ENCODE results near the gene KIAA1671. TPM values are rescaled to one million over a fixed set of nuclear protein-coding genes. Genes with fewer than 3 reads are reported as not detected.
A peak's percentile ranks its signal among the peaks of the same experiment; 100 is the strongest.

The KIAA1671 gene
- total and polyA plus RNA-seq, 2 of the 13 experiments (the other 11 are each of a cell fraction or from before 2014, with no cell fraction given), result 13.5 to 13.6 TPM

DNA sequence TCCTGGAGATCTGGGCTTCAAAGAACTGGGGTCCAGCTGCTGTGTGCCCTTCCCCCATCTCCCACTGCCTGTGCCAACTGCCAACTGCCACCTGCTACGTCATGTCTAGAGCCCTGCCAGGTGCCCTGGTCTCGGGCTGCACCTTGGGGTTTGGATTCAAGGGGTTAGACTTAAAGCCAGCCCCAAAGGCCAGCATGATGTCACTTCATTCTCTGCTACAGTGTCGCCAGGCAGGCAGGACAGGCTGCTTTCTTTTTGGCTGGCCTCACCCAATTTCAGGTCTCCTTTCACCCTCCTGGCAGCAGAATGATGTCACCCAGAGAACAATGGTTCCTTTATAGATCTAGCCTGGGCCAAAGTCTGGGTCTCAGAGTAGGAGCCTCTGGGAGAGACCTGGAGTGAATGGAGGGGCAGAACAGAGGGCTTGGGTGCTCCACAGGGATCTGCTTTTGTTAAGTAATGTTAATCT, 167.6 kb downstream of the KIAA1671 start (continued):
- TF ChIP-seq, protein P1, sequence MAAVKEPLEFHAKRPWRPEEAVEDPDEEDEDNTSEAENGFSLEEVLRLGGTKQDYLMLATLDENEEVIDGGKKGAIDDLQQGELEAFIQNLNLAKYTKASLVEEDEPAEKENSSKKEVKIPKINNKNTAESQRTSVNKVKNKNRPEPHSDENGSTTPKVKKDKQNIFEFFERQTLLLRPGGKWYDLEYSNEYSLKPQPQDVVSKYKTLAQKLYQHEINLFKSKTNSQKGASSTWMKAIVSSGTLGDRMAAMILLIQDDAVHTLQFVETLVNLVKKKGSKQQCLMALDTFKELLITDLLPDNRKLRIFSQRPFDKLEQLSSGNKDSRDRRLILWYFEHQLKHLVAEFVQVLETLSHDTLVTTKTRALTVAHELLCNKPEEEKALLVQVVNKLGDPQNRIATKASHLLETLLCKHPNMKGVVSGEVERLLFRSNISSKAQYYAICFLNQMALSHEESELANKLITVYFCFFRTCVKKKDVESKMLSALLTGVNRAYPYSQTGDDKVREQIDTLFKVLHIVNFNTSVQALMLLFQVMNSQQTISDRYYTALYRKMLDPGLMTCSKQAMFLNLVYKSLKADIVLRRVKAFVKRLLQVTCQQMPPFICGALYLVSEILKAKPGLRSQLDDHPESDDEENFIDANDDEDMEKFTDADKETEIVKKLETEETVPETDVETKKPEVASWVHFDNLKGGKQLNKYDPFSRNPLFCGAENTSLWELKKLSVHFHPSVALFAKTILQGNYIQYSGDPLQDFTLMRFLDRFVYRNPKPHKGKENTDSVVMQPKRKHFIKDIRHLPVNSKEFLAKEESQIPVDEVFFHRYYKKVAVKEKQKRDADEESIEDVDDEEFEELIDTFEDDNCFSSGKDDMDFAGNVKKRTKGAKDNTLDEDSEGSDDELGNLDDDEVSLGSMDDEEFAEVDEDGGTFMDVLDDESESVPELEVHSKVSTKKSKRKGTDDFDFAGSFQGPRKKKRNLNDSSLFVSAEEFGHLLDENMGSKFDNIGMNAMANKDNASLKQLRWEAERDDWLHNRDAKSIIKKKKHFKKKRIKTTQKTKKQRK (IDR thresholded peaks at IDR 0.05; ENCODE audit: low read length), result no peak
- no peak for TF ChIP-seq ZSCAN9 (CRISPR knock-in tag; IDR thresholded peaks at IDR 0.05; ENCODE audit: borderline replicate concordance)
- no peak for TF ChIP-seq NCOR1 (IDR thresholded peaks at IDR 0.05; ENCODE audit: borderline replicate concordance, low read length)
- no peak for TF ChIP-seq ZNF350 (CRISPR knock-in tag; IDR thresholded peaks at IDR 0.05; ENCODE audit: borderline replicate concordance, low read depth)
- TF ChIP-seq HOXA9 (CRISPR knock-in tag; IDR thresholded peaks at IDR 0.05; ENCODE audit: borderline replicate concordance), result no peak
- TF ChIP-seq MXD4 (CRISPR knock-in tag; IDR thresholded peaks at IDR 0.05), result no peak
- no peak for TF ChIP-seq BCL6 (CRISPR knock-in tag; IDR thresholded peaks at IDR 0.05)
- TF ChIP-seq NR3C1 (CRISPR knock-in tag; IDR thresholded peaks at IDR 0.05), result no peak
- TF ChIP-seq KLF11 (CRISPR knock-in tag; IDR thresholded peaks at IDR 0.05), result no peak
- TF ChIP-seq POLR2AphosphoS2 (IDR thresholded peaks at IDR 0.05; ENCODE audit: low read depth, low read length), result no peak
- no peak for TF ChIP-seq ZNF766 (CRISPR knock-in tag; IDR thresholded peaks at IDR 0.05; ENCODE audit: borderline replicate concordance)
- TF ChIP-seq RXRB (CRISPR knock-in tag; IDR thresholded peaks at IDR 0.05; ENCODE audit: borderline replicate concordance), result no peak
- TF ChIP-seq, protein P2, sequence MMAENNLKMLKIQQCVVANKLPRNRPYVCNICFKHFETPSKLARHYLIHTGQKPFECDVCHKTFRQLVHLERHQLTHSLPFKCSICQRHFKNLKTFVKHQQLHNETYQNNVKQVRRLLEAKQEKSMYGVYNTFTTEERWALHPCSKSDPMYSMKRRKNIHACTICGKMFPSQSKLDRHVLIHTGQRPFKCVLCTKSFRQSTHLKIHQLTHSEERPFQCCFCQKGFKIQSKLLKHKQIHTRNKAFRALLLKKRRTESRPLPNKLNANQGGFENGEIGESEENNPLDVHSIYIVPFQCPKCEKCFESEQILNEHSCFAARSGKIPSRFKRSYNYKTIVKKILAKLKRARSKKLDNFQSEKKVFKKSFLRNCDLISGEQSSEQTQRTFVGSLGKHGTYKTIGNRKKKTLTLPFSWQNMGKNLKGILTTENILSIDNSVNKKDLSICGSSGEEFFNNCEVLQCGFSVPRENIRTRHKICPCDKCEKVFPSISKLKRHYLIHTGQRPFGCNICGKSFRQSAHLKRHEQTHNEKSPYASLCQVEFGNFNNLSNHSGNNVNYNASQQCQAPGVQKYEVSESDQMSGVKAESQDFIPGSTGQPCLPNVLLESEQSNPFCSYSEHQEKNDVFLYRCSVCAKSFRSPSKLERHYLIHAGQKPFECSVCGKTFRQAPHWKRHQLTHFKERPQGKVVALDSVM (CRISPR knock-in tag; IDR thresholded peaks at IDR 0.05), result no peak
- no peak for TF ChIP-seq ZMYM4 (CRISPR knock-in tag; IDR thresholded peaks at IDR 0.05)
- no peak for TF ChIP-seq ISL2 (CRISPR knock-in tag; IDR thresholded peaks at IDR 0.05)
- no peak for TF ChIP-seq PRPF4 (IDR thresholded peaks at IDR 0.05; ENCODE audit: low read depth, low read length, poor library complexity, severe bottlenecking)
- no peak for TF ChIP-seq ZBTB7B (CRISPR knock-in tag; IDR thresholded peaks at IDR 0.05)
- TF ChIP-seq ZBTB21 (CRISPR knock-in tag; IDR thresholded peaks at IDR 0.05), result peak; percentile 49; the same call in 1 of the 2 replicates
- TF ChIP-seq CEBPG (CRISPR knock-in tag; IDR thresholded peaks at IDR 0.05), result peak; percentile 17; the same call in 1 of the 2 replicates
- no peak for TF ChIP-seq HHEX (CRISPR knock-in tag; IDR thresholded peaks at IDR 0.05)
- TF ChIP-seq ZNF709 (CRISPR knock-in tag; IDR thresholded peaks at IDR 0.05), result no peak
- TF ChIP-seq SOX13 (IDR thresholded peaks at IDR 0.05), result no peak
- peak in 1 of 2 experiments; percentile 71; a peak in 2 of 4 replicates for TF ChIP-seq SOX13 (CRISPR knock-in tag; conservative IDR thresholded peaks at IDR 0.05 in 1 of 2, IDR thresholded peaks at IDR 0.05 in 1 of 2)
- TF ChIP-seq MTA3 (CRISPR knock-in tag; IDR thresholded peaks at IDR 0.05), result no peak
- TF ChIP-seq CC2D1A (CRISPR knock-in tag; IDR thresholded peaks at IDR 0.05), result no peak
- TF ChIP-seq HNF4A (CRISPR knock-in tag; IDR thresholded peaks at IDR 0.05), result peak; percentile 19; the same call in 1 of the 2 replicates
- TF ChIP-seq, protein P3, sequence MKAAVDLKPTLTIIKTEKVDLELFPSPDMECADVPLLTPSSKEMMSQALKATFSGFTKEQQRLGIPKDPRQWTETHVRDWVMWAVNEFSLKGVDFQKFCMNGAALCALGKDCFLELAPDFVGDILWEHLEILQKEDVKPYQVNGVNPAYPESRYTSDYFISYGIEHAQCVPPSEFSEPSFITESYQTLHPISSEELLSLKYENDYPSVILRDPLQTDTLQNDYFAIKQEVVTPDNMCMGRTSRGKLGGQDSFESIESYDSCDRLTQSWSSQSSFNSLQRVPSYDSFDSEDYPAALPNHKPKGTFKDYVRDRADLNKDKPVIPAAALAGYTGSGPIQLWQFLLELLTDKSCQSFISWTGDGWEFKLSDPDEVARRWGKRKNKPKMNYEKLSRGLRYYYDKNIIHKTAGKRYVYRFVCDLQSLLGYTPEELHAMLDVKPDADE (CRISPR knock-in tag; IDR thresholded peaks at IDR 0.05), result no peak
- peak; percentile 76 for TF ChIP-seq XRCC5 (optimal IDR thresholded peaks at IDR 0.05; ENCODE audit: low read length)
